ENCODE data around the gene FRMD4A. TPM values are rescaled to one million over a fixed set of nuclear protein-coding genes. Genes with fewer than 3 reads are reported as not detected.
A peak's percentile ranks its signal among the peaks of the same experiment; 100 is the strongest.

FRMD4A gene
- total and polyA plus RNA-seq, 7 donors = 2.9 to 9.1 (median 6.2) TPM

GRCh38 chr10:14291296-14291695 lies 39.4 kb downstream of the FRMD4A start:
- WGBS, 3 donors = 96 to 99% (median 96%) methylated on average over 1 of the region's 1 CpG
- H3K36me3 ChIP-seq (ENCODE audit: insufficient read depth in 1 of 2, low read depth in 1 of 2) = no peaks in the 10 kb centered on the region
- H3K4me1 ChIP-seq = no peaks in the 10 kb centered on the region
- no peak overlapping the region for H3K4me3 ChIP-seq
- no peak overlapping the region for H3K27ac ChIP-seq
- H3K27me3 ChIP-seq (ENCODE audit: insufficient read depth in 3 of 3, low read length in 2 of 3) = no peaks in the 10 kb centered on the region
- DNase-seq (no peak), ATAC-seq (no peak)
- intact Hi-C loops (cut with DNase I) = no loop called here
- peaks cover 7% of the 10 kb centered on the region for H3K9me3 ChIP-seq
- no peak for TF ChIP-seq CTCF (IDR thresholded peaks at IDR 0.05)

- H3K27me3 ChIP-seq (ENCODE audit: insufficient read depth in 3 of 3, low read length in 2 of 3) = no peaks in the 10 kb centered on the region
- no peak overlapping the region for H3K4me3 ChIP-seq
- no peaks in the 10 kb centered on the region for H3K4me1 ChIP-seq
- no peak overlapping the region for H3K27ac ChIP-seq
- no peak for TF ChIP-seq CTCF (IDR thresholded peaks at IDR 0.05)
- intact Hi-C loops (cut with DNase I) = no loop called here
- ATAC-seq = no peak
- no peak for DNase-seq
- WGBS, 3 donors = 54 to 69% (median 59%) methylated on average over 6 of the region's 6 CpGs
- no peaks in the 10 kb centered on the region for H3K36me3 ChIP-seq (ENCODE audit: insufficient read depth in 1 of 2, low read depth in 1 of 2)
- peaks cover 7% of the 10 kb centered on the region for H3K9me3 ChIP-seq
Observed at GRCh38 chr10:14285941-14286560, 44.7 kb downstream of the FRMD4A start.

- no peak overlapping the region for H3K4me3 ChIP-seq
- no peaks in the 10 kb centered on the region for H3K27me3 ChIP-seq (ENCODE audit: insufficient read depth in 3 of 3, low read length in 2 of 3)
- intact Hi-C loops (cut with DNase I) = no loop called here
- no peak overlapping the region for H3K27ac ChIP-seq
- H3K9me3 ChIP-seq = no peaks in the 10 kb centered on the region
- TF ChIP-seq CTCF (IDR thresholded peaks at IDR 0.05) = no peak
- H3K4me1 ChIP-seq = no peaks in the 10 kb centered on the region
- DNase-seq = no peak
- no peak for ATAC-seq
- 57 to 75% (median 60%) methylated on average over 4 of the region's 4 CpGs for WGBS, 3 donors
- no peaks in the 10 kb centered on the region for H3K36me3 ChIP-seq (ENCODE audit: insufficient read depth in 1 of 2, low read depth in 1 of 2)
Observed at GRCh38 chr10:14282276-14282675, 48.4 kb downstream of the FRMD4A start.

DNA sequence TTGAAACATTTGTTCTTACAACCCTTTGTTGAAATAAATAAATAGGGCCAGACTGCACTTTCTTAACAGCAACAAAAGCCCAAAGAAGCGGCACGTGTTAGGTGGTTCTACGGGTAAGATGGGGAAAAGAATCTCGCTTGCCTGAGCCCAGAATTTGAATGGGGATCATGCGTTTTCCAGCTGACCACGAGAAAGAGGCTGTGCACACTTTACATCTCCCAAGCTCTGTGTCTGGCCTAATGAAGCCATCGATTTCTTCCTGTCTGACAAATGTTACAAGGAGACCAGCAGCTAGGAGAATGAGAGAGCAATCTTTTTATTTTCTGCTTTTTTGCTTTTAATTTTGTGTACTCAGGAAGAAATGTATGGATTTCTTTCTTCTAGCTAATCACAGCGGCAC lies 52.2 kb downstream of the FRMD4A start:
- no peak for TF ChIP-seq CTCF (IDR thresholded peaks at IDR 0.05)
- H3K9me3 ChIP-seq = no peaks in the 10 kb centered on the region
- ATAC-seq (no peak), DNase-seq (no peak)
- no peak overlapping the region for H3K4me3 ChIP-seq
- WGBS, 3 donors = 44 to 60% (median 47%) methylated on average over 8 of the region's 8 CpGs
- no peak overlapping the region for H3K27ac ChIP-seq
- H3K4me1 ChIP-seq = no peaks in the 10 kb centered on the region
- peaks cover 0 to 3% (median 0%) of the 10 kb centered on the region in 3 donors for H3K27me3 ChIP-seq (ENCODE audit: insufficient read depth in 3 of 3, low read length in 2 of 3)
- intact Hi-C loops (cut with DNase I) = no loop called here
- H3K36me3 ChIP-seq (ENCODE audit: insufficient read depth in 1 of 2, low read depth in 1 of 2) = no peaks in the 10 kb centered on the region

DNA sequence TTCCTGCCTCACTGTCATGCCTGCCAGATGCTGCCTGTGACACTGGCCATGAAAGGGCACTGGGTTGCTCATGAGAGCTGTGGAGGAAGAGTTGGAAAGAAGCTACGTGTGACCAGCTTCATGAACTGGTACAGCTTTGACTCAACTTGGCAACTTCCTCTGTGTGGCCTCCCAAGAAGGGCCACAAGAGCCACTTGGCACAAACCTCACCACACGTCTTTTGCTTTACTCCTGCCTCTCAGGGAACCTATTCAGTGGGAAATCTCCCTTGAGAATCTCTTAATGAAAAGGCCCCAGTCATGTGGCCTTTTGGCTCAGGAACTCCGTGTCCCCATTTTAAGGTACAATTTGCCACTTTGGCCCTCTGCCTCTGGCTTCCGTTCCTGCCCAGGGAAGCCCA lies 54.5 kb downstream of the FRMD4A start:
- intact Hi-C loops (cut with DNase I) = no loop called here
- Histone ChIP-seq H3K4me3 (no peak overlapping the region), H3K4me1 (no peaks in the 10 kb centered on the region), H3K27ac (no peak overlapping the region), H3K9me3 (no peaks in the 10 kb centered on the region), H3K36me3 (ENCODE audit: insufficient read depth in 1 of 2, low read depth in 1 of 2) (no peaks in the 10 kb centered on the region), H3K27me3 (ENCODE audit: insufficient read depth in 3 of 3, low read length in 2 of 3) (peaks cover 0 to 3% (median 0%) of the 10 kb centered on the region in 3 donors)
- TF ChIP-seq CTCF (IDR thresholded peaks at IDR 0.05) = no peak
- DNase-seq (no peak), ATAC-seq (peak in 1 of 4 donors; percentile 21)
- WGBS, 3 donors = 28 to 51% (median 33%) methylated on average over 4 of the region's 4 CpGs

Measured in psoas muscle (tissue), 8 donors.